GM12801 (cell line): ENCODE results near the gene CMTM2.

ENCODE experiments used
- TF ChIP-seq, protein P1 (sequence below): IDR thresholded peaks from one replicate; pipeline ENCODE4 v1.5.1; 2011; ENCODE audit warnings: control low read depth; ENCODE audit not compliant: insufficient read length; ENCODE audit errors: extremely low read depth

Gene CMTM2

DNA sequence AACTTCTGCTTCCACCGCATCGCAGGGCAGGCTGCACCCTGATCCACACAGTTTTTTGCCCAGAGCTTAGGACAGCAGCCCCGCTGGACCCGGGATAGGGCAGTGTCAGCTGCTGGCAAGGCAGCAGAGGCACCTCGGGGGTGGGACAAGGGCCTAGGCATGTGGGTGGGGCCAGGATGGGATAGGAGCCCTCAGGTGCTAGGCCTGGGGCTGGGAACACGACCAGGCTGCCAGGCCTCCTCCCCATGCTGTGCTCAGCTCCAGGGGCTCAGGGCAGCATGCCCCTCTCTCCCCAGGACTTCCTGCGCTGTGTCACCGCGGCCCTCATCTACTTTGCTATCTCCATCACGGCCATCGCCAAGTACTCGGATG, 29.9 kb downstream of the CMTM2 start:
- TF ChIP-seq, protein P1, sequence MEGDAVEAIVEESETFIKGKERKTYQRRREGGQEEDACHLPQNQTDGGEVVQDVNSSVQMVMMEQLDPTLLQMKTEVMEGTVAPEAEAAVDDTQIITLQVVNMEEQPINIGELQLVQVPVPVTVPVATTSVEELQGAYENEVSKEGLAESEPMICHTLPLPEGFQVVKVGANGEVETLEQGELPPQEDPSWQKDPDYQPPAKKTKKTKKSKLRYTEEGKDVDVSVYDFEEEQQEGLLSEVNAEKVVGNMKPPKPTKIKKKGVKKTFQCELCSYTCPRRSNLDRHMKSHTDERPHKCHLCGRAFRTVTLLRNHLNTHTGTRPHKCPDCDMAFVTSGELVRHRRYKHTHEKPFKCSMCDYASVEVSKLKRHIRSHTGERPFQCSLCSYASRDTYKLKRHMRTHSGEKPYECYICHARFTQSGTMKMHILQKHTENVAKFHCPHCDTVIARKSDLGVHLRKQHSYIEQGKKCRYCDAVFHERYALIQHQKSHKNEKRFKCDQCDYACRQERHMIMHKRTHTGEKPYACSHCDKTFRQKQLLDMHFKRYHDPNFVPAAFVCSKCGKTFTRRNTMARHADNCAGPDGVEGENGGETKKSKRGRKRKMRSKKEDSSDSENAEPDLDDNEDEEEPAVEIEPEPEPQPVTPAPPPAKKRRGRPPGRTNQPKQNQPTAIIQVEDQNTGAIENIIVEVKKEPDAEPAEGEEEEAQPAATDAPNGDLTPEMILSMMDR, result no peak

DNA sequence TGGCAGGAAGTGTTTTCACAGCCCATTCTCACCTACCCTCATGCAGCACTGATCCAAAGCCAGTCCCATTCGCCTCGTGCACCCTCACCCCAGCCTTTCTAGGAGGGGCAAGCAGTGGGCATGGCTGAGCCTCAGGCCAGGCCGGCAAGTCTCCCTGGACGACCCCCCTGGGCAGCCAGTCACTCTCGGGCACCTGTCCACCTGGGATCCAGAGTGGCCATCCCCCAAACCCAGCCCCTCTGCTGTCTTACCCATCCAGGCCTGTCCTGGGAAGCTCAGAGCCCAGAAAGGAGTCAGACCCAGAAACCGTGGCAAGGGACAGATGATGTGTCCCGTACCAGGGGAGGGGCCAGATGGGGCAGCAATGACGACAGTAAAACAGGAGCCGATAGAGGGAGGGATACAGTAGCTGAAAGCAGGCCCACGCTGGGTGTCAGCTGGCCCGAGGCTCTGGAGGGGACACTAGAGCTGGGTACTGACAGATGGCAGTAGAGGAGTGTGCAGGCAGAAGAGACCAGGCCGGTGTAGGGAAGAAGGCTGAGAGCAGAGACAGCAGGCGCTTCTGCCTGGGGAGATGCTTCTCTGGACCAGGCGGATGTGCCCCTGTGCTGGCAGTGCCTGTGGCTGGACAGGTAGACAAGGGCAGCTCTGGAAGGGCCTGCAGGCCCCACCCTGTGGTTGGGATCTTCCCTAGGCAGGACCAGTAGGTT, 31.0 kb downstream of the CMTM2 start:
- TF ChIP-seq, protein P1, result no peak

DNA sequence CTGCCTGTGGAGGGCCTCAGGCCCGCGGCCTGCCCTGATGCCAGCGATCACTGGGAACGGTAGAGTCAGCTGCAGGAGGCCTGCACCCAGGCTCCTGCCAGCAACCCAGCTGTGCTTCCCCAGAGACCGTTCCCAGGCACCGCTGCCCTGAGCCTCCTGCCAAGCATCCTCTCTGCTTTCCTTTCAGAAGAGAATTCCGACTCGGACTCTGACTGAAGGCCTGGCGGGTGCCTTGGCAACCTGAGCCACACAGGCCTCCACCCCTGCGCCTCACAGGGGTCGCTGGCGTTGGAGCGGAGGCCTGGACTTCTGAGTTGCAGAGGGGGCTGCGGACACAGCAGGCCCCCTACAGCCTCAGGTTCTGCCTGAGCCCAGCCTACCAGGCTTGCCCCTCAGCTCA, 33.2 kb downstream of the CMTM2 start:
- TF ChIP-seq, protein P1, result no peak

DNA sequence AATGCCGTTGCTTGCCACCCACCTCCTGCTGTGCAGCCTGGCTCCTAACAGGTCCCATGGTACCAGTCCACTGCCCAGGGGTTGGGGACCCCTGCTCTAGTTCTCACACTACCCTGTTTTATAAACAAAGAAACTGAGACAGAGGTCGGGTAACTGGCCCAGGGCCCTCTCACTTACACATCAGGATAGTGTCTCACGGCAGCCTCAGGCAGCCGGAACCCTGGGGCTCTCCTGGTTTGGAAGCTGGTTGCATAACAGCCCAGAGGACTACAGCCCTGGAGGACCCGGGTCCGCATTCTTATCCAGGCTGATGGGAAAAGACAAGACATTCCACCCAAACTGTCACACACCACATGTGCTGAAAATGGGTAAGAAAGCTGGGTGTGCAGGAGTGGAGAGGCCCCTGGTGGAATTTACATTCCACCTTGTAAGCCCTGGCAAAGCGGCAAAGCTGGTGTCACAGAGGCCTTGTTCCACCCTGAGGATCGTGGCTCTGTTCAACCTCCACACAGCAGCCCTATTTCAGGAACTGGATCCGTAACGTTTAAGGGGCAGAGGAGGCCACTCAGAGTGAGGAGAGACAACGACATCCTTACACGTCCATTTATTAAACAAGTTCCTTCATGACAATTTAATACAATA, 35.0 kb downstream of the CMTM2 start:
- TF ChIP-seq, protein P1, result no peak

DNA sequence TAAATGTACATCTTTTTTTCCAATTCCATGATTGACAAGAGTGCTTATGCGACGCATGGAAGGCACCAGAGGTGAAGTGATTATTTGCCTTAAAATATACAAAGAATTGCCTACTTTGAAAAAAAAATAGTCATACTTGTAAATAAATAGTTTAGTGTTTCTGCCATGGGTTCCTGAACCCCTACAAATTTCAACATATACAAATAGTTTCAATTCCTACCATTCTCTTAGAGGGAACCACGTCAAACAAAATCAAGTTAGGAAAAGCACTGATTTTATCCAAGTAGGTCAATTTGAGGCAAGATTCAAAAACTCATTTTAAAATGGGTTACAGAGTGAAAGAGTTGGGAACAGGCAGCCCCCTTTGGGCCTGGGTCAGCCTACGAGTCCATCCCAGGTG, 36.9 kb downstream of the CMTM2 start:
- TF ChIP-seq, protein P1, result no peak

DNA sequence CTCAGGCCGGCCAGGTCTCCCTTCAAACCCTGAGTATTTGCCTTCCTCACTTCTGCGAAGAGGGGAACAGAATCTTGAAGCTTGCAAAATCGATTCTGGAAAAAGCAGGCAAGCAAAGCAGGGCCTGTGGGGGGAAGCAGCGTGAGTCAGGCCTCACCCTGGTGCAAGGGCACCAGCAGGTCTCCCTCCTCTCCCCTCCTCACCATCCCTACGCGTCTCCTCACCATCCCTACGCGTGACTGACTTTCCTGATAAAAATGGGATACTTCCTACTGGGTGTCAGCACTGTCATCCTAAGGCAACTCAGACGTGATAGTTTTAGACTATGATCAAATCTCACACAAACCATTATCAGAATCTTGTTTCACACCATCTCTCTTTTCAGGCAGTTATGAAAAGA, 37.3 kb downstream of the CMTM2 start:
- TF ChIP-seq, protein P1, result no peak

DNA sequence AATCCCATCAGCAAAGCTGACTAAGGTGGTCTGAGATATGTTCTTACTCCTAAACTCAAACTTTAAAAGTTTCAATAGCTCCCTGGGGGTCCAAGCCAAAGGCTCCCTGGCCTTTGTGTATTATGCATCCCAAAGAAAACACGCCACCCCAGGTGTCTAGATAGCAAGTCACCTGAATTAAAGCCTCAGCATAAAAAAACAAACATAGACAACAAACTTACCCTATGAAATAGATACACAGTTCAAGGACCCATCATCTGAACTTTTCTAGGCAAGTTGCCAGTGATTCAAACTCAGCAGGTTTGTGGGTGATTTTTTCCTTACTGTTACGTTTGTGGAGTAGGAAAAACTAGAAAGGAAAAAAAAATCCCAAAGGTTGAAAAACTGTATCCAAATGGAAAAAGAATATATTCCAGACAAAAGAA, 37.8 kb downstream of the CMTM2 start:
- TF ChIP-seq, protein P1, result no peak
